Brain microvascular endothelial cell (primary cell): ENCODE results near the gene SH2D5.

Source experiments
- DNase-seq: peaks from one replicate; pipeline ENCODE4 v3.0.0-alpha.2; 2020
- H3K27ac ChIP-seq: fragments of 250-450 bp; sonication (Bioruptor Pico); 2 replicates; pipeline ENCODE4 v1.5.1; 2020; ENCODE audit warnings: mild to moderate bottlenecking, moderate library complexity
- H3K27me3 ChIP-seq: fragments of 250-450 bp; sonication (Bioruptor Pico); replicated peaks from 2 replicates; pipeline ENCODE4 v1.5.1; 2020; ENCODE audit warnings: mild to moderate bottlenecking
- H3K36me3 ChIP-seq: fragments of 250-450 bp; sonication (Bioruptor Pico); replicated peaks from 2 replicates; pipeline ENCODE4 v1.5.1; 2020; ENCODE audit warnings: mild to moderate bottlenecking
- H3K4me3 ChIP-seq: 2 replicates; pipeline ENCODE4 v1.5.1; 2011; ENCODE audit warnings: low read depth, mild to moderate bottlenecking, control low read depth, low read length, moderate library complexity
- CTCF ChIP-seq: IDR thresholded peaks from 2 replicates; pipeline ENCODE4 v1.5.1; 2011; ENCODE audit warnings: low read depth, mild to moderate bottlenecking, moderate library complexity, low read length, control low read depth, inconsistent platforms; ENCODE audit errors: missing control alignments
- in situ Hi-C: cut with HindIII; loops from 2 replicates; pipeline ENCODE4 v1.10.0; 2017; ENCODE audit warnings: low sequenced_read_pairs, low pct_ligation_motif_present

SH2D5 gene

DNA sequence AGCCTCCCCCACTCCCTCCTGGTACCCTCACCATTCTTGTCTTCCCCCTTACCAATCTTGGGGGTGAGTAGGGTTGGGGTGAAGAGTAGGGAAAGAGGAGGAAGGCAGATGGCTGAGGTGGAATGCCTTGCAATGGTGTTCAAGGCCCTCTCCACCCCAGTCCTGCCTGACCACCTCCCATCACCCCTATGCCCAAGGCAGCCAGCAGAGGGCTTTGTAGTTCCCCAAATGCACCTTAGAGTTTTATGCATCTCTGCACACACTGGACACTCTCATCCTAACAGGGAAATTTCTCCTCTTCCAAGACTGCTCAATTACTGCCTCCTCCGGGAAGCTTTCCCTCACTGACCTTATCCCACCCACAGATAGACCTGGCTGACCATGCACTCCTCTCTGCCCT, 30.1 kb downstream of the SH2D5 start:
- TF ChIP-seq CTCF, result peak; percentile 72
- in situ Hi-C loops, result no loop called here
- Histone ChIP-seq H3K27ac (no peak overlapping the region), H3K4me3 (no peak overlapping the region), H3K27me3 (no peaks in the 10 kb centered on the region), H3K36me3 (no peaks in the 10 kb centered on the region)
- no peak for DNase-seq

- no peak for TF ChIP-seq CTCF
- in situ Hi-C loops, result no loop called here
- Histone ChIP-seq H3K36me3 (no peaks in the 10 kb centered on the region), H3K4me3 (no peak overlapping the region), H3K27ac (no peak overlapping the region), H3K27me3 (no peaks in the 10 kb centered on the region)
- DNase-seq, result no peak
These were observed 30.7 kb downstream of the SH2D5 start for GRCh38 chr1:20701847-20702246.

DNA sequence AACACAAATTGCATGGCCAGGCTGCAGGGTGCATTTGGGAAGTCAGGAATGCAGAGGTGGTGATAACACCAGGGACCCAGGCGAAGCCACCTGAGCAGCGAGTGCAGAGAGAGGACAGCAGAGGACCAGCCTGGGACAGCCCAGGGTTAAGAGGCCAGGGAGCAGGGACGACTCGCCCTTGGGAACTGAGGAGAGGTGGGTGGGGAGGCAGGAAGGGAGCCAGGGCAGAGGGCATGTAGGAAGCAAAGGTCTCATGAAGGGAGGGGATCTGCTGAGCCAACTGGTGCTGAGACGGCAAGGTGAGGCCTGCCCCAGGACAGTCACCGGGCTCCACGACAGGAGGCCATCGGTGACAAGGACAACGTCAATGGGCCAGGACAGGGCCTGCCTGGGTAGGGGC, 31.1 kb downstream of the SH2D5 start:
- TF ChIP-seq CTCF, result no peak
- no peak overlapping the region for H3K4me3 ChIP-seq
- no peak for DNase-seq
- no peaks in the 10 kb centered on the region for H3K27me3 ChIP-seq
- no peak overlapping the region for H3K27ac ChIP-seq
- in situ Hi-C loops, result no loop called here
- no peaks in the 10 kb centered on the region for H3K36me3 ChIP-seq

- no peak for TF ChIP-seq CTCF
- in situ Hi-C loops, result no loop called here
- Histone ChIP-seq H3K27me3 (no peaks in the 10 kb centered on the region), H3K4me3 (no peak overlapping the region), H3K36me3 (no peaks in the 10 kb centered on the region), H3K27ac (no peak overlapping the region)
- no peak for DNase-seq
These were observed 31.8 kb downstream of the SH2D5 start for GRCh38 chr1:20700636-20701215.

- no peak for DNase-seq
- Histone ChIP-seq H3K27ac (no peak overlapping the region), H3K4me3 (no peak overlapping the region), H3K27me3 (no peaks in the 10 kb centered on the region), H3K36me3 (no peaks in the 10 kb centered on the region)
- TF ChIP-seq CTCF, result no peak
- in situ Hi-C loops, result no loop called here
These were observed 32.9 kb downstream of the SH2D5 start for GRCh38 chr1:20699558-20699957.
